Muscle of leg (tissue), 11 donors: ENCODE data around the gene CRTC3. TPM values are rescaled to one million over a fixed set of nuclear protein-coding genes. Genes with fewer than 3 reads are reported as not detected.
"Not testable (repeated sequence)": the region's sequence is repeated elsewhere in the genome, so short reads cannot be mapped to it uniquely, and the experiment has no call there.

Source experiments
- DNase-seq: peaks from one replicate; pipeline ENCODE4 v3.0.0; 2013
- H3K27ac ChIP-seq: one replicate; pipeline ENCODE4 v1.5.1; 2013; ENCODE audit warnings: mild to moderate bottlenecking, low read length, control low read depth
- H3K27me3 ChIP-seq: one replicate; pipeline ENCODE4 v1.6.1; 2013; ENCODE audit warnings: low read length; ENCODE audit not compliant: control insufficient read depth, insufficient read depth
- H3K36me3 ChIP-seq: one replicate; pipeline ENCODE4 v1.6.1; 2013; ENCODE audit warnings: low read length; ENCODE audit not compliant: control insufficient read depth, insufficient read depth
- H3K4me1 ChIP-seq: one replicate; pipeline ENCODE4 v1.6.1; 2013; ENCODE audit warnings: low read length; ENCODE audit not compliant: control insufficient read depth, insufficient read depth
- H3K4me3 ChIP-seq: one replicate; pipeline ENCODE4 v1.5.1; 2013; ENCODE audit warnings: low read length, control low read depth
- H3K9me3 ChIP-seq: replicated peaks from 2 replicates; pipeline ENCODE4 v1.6.1; 2013; ENCODE audit warnings: low read depth, low read length; ENCODE audit not compliant: control insufficient read depth
- WGBS: methylation state at CpG from one replicate; pipeline ENCODE4 v1.1.5; 2013; ENCODE audit warnings: missing lambda C conversion rate; ENCODE audit not compliant: insufficient coverage; 5-methylcytosine and 5-hydroxymethylcytosine counted together
- polyA plus RNA-seq, 8 donors: library from polyadenylated mRNA; unstranded; fragments of 120-200 nt; gene quantifications; one replicate each; pipeline versions ENCODE4 v1.2.1 to v1.2.3, GENCODE V29; 2013; ENCODE audit warnings: inconsistent platforms in 1 of 8, low replicate concordance in 1 of 8; ENCODE audit not compliant: insufficient read length in 8 of 8, insufficient read depth in 1 of 8
- total RNA-seq: library from RNA; stranded (reverse); fragments of 120-200 nt; gene quantifications from one replicate; pipeline ENCODE4 v1.2.4, GENCODE V29; 2013

Gene CRTC3
- total and polyA plus RNA-seq, 9 donors, result 12.6 to 30.6 (median 25.0) TPM

- H3K9me3 ChIP-seq, DNase-seq, H3K27ac ChIP-seq, H3K4me3 ChIP-seq, H3K36me3 ChIP-seq, H3K27me3 ChIP-seq, H3K4me1 ChIP-seq: not testable (repeated sequence)
- 76% methylated on average over 2 of the region's 7 CpGs for WGBS
These were observed 138.1 kb downstream of the CRTC3 start for GRCh38 chr15:90667755-90668345.

- 97% methylated on average over 3 of the region's 8 CpGs for WGBS
- not testable (repeated sequence) for H3K36me3 ChIP-seq, H3K27ac ChIP-seq, DNase-seq, H3K4me3 ChIP-seq, H3K9me3 ChIP-seq, H3K27me3 ChIP-seq, H3K4me1 ChIP-seq
These were observed 140.9 kb downstream of the CRTC3 start for GRCh38 chr15:90670631-90671030.

GRCh38 chr15:90671216-90671615 is 141.5 kb downstream of the CRTC3 start:
- H3K36me3 ChIP-seq, result no peaks in the 10 kb centered on the region
- WGBS, result 77% methylated on average over 4 of the region's 4 CpGs
- H3K27ac ChIP-seq, result no peak overlapping the region
- H3K4me1 ChIP-seq, result no peaks in the 10 kb centered on the region
- DNase-seq, result no peak
- no peaks in the 10 kb centered on the region for H3K9me3 ChIP-seq
- no peak overlapping the region for H3K4me3 ChIP-seq
- peaks cover 4% of the 10 kb centered on the region for H3K27me3 ChIP-seq

GRCh38 chr15:90673357-90673756 is 143.6 kb downstream of the CRTC3 start:
- H3K27me3 ChIP-seq, H3K9me3 ChIP-seq, DNase-seq, H3K27ac ChIP-seq, H3K4me3 ChIP-seq, H3K36me3 ChIP-seq, H3K4me1 ChIP-seq: not testable (repeated sequence)
- WGBS, result 100% methylated on average over 1 of the region's 10 CpGs

GRCh38 chr15:90674476-90674875 is 144.8 kb downstream of the CRTC3 start:
- no peaks in the 10 kb centered on the region for H3K4me1 ChIP-seq
- DNase-seq, result no peak
- WGBS, result 58% methylated on average over 2 of the region's 3 CpGs
- no peaks in the 10 kb centered on the region for H3K36me3 ChIP-seq
- H3K27ac ChIP-seq, result no peak overlapping the region
- no peak overlapping the region for H3K4me3 ChIP-seq
- no peaks in the 10 kb centered on the region for H3K27me3 ChIP-seq
- H3K9me3 ChIP-seq, result no peaks in the 10 kb centered on the region

- 100% methylated on average over 3 of the region's 5 CpGs for WGBS
These were observed 145.7 kb downstream of the CRTC3 start for GRCh38 chr15:90675464-90675863.

GRCh38 chr15:90677807-90678790 is 148.4 kb downstream of the CRTC3 start:
- Histone ChIP-seq H3K4me1 (peaks cover 2% of the 10 kb centered on the region), H3K36me3 (no peaks in the 10 kb centered on the region), H3K27me3 (no peaks in the 10 kb centered on the region), H3K9me3 (no peaks in the 10 kb centered on the region), H3K27ac (no peak overlapping the region), H3K4me3 (no peak overlapping the region)
- 100% methylated on average over 2 of the region's 12 CpGs for WGBS
- no peak for DNase-seq

More at GRCh38 chr15:90675464-90675863, 145.7 kb downstream of the CRTC3 start:
- Histone ChIP-seq H3K4me3 (no peak overlapping the region), H3K9me3 (no peaks in the 10 kb centered on the region), H3K4me1 (peaks cover 2% of the 10 kb centered on the region), H3K36me3 (no peaks in the 10 kb centered on the region), H3K27me3 (no peaks in the 10 kb centered on the region), H3K27ac (no peak overlapping the region)
- no peak for DNase-seq

- peaks cover 2% of the 10 kb centered on the region for H3K4me1 ChIP-seq
- peak overlapping the region; percentile 26 for H3K27ac ChIP-seq
- H3K36me3 ChIP-seq, result no peaks in the 10 kb centered on the region
- H3K4me3 ChIP-seq, result no peak overlapping the region
- no peak for DNase-seq
- H3K27me3 ChIP-seq, result no peaks in the 10 kb centered on the region
- WGBS, result no CpG with 5 or more reads among the region's 3 CpGs
- H3K9me3 ChIP-seq, result no peaks in the 10 kb centered on the region
These were observed 150.2 kb downstream of the CRTC3 start for GRCh38 chr15:90679959-90680358.

GRCh38 chr15:90680371-90680935 is 150.7 kb downstream of the CRTC3 start:
- Histone ChIP-seq H3K27me3 (no peaks in the 10 kb centered on the region), H3K36me3 (no peaks in the 10 kb centered on the region), H3K4me3 (no peak overlapping the region), H3K9me3 (no peaks in the 10 kb centered on the region), H3K4me1 (peaks cover 2% of the 10 kb centered on the region), H3K27ac (peak overlapping the region; percentile 26)
- peak; percentile 86 for DNase-seq
- WGBS, result 65% methylated on average over 3 of the region's 6 CpGs

- no peaks in the 10 kb centered on the region for H3K9me3 ChIP-seq
- H3K27ac ChIP-seq, result peak overlapping the region; percentile 21
- WGBS, result no CpG with 5 or more reads among the region's 1 CpG
- peaks cover 2% of the 10 kb centered on the region for H3K4me1 ChIP-seq
- H3K27me3 ChIP-seq, result no peaks in the 10 kb centered on the region
- DNase-seq, result no peak
- H3K36me3 ChIP-seq, result no peaks in the 10 kb centered on the region
- no peak overlapping the region for H3K4me3 ChIP-seq
These were observed 151.3 kb downstream of the CRTC3 start for GRCh38 chr15:90681056-90681455.
